ENCODE results near the gene CARMIL1.

DNA sequence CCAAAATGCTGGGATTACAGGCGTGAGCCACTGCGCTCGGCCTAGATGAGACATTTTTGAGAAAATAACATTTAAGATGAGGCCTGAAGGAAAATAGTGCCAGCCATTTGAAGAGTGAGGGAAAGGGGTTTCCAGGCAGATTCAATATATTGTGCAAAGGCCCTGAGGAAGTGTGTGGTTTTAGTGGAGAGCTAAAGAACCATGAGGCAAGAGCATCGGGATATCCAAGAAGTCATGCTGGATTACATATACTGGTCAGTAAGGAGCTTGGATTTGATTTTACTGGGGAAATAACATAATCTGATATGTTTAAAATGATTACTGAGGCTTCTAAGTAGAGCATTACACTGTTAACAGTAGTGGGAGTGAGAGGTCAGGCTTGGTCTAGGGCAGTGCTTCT lies 47.0 kb downstream of the CARMIL1 start:
- TF ChIP-seq POLR2A (IDR thresholded peaks at IDR 0.05; ENCODE audit: low read length) = no peak
- no peak for TF ChIP-seq GATA1 (IDR thresholded peaks at IDR 0.05; ENCODE audit: low read depth, low read length)
